Mesodermal cell (in vitro differentiated cells): ENCODE data around the gene SLC9A3.
"Not testable (repeated sequence)": the region's sequence is repeated elsewhere in the genome, so short reads cannot be mapped to it uniquely, and the experiment has no call there.

Source experiments
- H3K27ac ChIP-seq: 2 replicates; pipeline ENCODE4 v1.7.0; 2013; ENCODE audit warnings: mild to moderate bottlenecking, low read depth, low read length, moderate library complexity; ENCODE audit not compliant: severe bottlenecking
- H3K36me3 ChIP-seq: 2 replicates; pipeline ENCODE4 v1.7.1; 2013; ENCODE audit warnings: mild to moderate bottlenecking, low read length, moderate library complexity; ENCODE audit not compliant: control insufficient read depth, insufficient read depth
- H3K4me1 ChIP-seq: one replicate; pipeline ENCODE4 v1.7.1; 2013; ENCODE audit warnings: mild to moderate bottlenecking, low read length; ENCODE audit not compliant: insufficient read depth, control insufficient read depth, poor library complexity, severe bottlenecking
- H3K4me3 ChIP-seq: 2 replicates; pipeline ENCODE4 v1.7.0; 2013; ENCODE audit warnings: low read length, control low read depth, mild to moderate bottlenecking; ENCODE audit not compliant: insufficient read depth, poor library complexity, severe bottlenecking; ENCODE audit errors: extremely low read depth
- H3K9me3 ChIP-seq: 2 replicates; pipeline ENCODE4 v1.7.1; 2013; ENCODE audit warnings: mild to moderate bottlenecking, low read length, moderate library complexity; ENCODE audit not compliant: control insufficient read depth
- WGBS, 2 experiments: methylation state at CpG; one replicate each; pipeline ENCODE4 v1.1.5; 2013; ENCODE audit warnings: missing lambda C conversion rate in 2 of 2; ENCODE audit not compliant: insufficient coverage in 2 of 2; 5-methylcytosine and 5-hydroxymethylcytosine counted together

Gene SLC9A3

DNA sequence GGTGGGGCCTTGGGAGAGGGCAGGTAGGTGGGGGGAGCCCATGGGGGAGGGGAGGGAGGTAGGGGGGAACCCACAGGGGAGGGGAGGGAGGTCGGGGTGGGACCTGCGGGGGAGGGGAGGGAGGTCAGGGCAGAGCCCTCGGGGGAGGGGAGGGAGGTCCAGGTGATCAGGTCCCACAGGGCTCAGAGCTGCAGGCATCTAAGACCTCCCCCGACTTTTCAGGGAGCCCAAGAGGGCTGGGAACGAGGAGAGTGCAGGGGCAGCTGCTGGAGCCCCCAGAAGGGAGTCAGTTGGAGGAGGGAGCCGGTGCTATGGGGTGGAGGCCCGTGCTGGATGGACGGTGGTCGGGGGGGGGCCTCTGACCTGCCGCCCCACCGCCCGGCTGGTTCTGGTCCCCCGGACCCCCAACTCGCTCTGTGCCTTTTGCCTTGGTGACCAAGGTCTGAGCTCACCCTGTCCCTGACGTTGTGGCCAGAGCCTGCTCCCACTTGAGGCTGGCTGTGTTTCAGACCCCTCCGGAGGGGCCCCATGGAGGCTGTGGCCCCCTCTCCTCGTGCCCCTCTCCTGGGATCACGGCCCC lies 31.8 kb downstream of the SLC9A3 start:
- H3K4me3 ChIP-seq: no peak overlapping the region
- H3K9me3 ChIP-seq: no peaks in the 10 kb centered on the region
- WGBS, 2 experiments: 60 to 71% methylated on average over 11 to 13 of the region's 18 CpGs
- H3K4me1 ChIP-seq: no peaks in the 10 kb centered on the region
- H3K36me3 ChIP-seq: no peaks in the 10 kb centered on the region
- no peak overlapping the region for H3K27ac ChIP-seq

- no peaks in the 10 kb centered on the region for H3K9me3 ChIP-seq
- 80 to 87% methylated on average over 13 to 17 of the region's 19 CpGs for WGBS, 2 experiments
- no peak overlapping the region for H3K4me3 ChIP-seq
- H3K36me3 ChIP-seq: no peaks in the 10 kb centered on the region
- no peak overlapping the region for H3K27ac ChIP-seq
- H3K4me1 ChIP-seq: no peaks in the 10 kb centered on the region
These were observed 32.4 kb downstream of the SLC9A3 start for GRCh38 chr5:491856-492155.

DNA sequence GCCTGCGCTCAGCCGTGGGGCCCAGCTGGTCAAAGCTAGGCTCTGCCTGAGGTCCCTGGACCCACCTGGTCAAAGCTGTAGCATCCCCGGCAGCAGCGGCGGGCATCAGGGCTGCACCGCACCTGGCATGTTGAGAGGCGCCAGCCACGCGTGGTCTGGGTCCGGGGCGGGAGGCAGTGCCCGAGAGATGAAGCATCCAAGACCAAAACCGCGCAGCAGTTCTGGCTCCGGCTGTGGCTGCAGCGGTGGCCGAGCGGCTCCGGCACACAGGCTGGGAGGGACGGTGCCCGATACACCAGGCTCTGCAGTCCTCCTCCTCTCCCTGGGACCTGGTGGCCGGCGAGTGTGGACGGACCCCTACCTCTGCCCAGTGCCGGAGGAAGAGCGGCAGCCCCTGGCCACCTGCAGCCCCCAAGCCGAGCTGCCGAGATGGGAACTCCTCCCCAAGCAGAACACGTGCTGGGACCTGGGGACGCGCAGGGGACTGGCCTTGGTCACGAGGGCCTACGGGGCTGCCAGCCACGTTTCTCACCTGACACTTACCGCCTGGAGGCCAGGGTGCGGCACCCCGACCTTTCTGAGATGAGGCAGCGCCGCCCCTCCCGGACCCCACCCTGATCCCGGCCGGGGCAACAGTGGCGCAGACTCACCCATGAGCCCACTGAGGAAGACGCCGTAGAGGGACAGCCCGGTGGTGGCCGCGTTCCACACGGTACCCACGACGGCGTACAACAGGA lies 33.0 kb downstream of the SLC9A3 start:
- WGBS, 2 experiments: 87 to 91% methylated on average over 49 to 52 of the region's 52 CpGs
- H3K9me3 ChIP-seq: no peaks in the 10 kb centered on the region
- H3K36me3 ChIP-seq: no peaks in the 10 kb centered on the region
- no peak overlapping the region for H3K4me3 ChIP-seq
- no peak overlapping the region for H3K27ac ChIP-seq
- no peaks in the 10 kb centered on the region for H3K4me1 ChIP-seq

DNA sequence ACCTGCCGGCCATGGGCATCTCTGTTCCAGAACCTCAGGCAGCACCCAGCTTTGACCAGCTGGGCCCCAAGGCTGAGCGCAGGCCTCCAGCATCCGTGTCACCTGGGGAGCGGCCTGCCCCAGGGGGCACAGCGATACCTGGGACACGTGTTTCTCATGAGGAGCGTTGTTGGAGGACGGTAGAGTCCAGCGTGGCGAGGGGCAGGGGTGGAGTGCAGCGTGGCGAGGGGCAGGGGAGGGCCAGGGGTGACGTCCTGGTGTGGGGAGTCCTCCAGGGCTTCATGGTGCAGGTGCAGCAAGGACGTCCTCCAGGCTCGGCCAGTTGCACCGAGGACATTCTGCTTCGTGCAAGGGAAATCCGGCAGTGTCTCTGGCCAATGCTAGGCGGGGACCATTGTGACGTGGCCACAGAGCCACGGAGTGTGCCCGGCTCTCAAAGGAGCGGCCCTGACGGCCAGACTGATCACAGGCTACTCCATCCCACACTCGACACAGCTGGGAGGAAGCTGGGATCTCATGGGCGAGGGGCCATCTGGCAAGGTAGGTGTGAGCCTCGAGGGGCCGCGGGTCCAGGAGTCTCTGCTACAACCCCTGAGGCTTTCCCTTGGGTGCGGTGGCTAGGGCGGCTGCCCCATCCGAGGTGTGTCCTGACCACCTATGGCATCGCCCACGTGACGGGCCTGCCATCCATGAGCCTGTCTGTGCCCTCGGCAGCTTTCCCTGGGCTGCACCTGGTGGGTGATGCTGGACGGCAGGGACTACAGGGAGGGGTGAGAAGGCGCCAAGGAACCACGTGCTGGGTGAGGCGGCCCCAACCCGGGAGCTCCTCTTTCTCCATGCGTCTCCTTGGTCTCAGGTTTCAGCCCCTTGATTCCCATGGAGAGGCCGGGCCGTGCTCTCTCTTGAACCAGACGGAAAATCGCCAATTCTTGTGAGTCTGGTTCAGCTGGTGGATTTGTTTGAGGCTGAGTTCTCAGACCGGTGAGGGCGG lies 33.8 kb downstream of the SLC9A3 start:
- Histone ChIP-seq H3K9me3 (no peaks in the 10 kb centered on the region), H3K4me3 (no peak overlapping the region), H3K27ac (no peak overlapping the region), H3K4me1 (no peaks in the 10 kb centered on the region), H3K36me3 (no peaks in the 10 kb centered on the region)
- WGBS, 2 experiments: 86 to 90% methylated on average over 38 to 47 of the region's 48 CpGs

- H3K27ac ChIP-seq: no peak overlapping the region
- H3K36me3 ChIP-seq: no peaks in the 10 kb centered on the region
- H3K4me3 ChIP-seq: no peak overlapping the region
- no peaks in the 10 kb centered on the region for H3K9me3 ChIP-seq
- 86 to 89% methylated on average over 21 of the region's 21 CpGs for WGBS, 2 experiments
- no peaks in the 10 kb centered on the region for H3K4me1 ChIP-seq
These were observed 34.6 kb downstream of the SLC9A3 start for GRCh38 chr5:489689-490080.

GRCh38 chr5:488744-489688 lies 35.2 kb downstream of the SLC9A3 start:
- Histone ChIP-seq H3K36me3 (no peaks in the 10 kb centered on the region), H3K9me3 (no peaks in the 10 kb centered on the region), H3K4me3 (no peak overlapping the region), H3K27ac (no peak overlapping the region), H3K4me1 (no peaks in the 10 kb centered on the region)
- 83 to 84% methylated on average over 31 to 33 of the region's 40 CpGs for WGBS, 2 experiments

GRCh38 chr5:488241-488640 lies 36.0 kb downstream of the SLC9A3 start:
- WGBS, 2 experiments: 93 to 94% methylated on average over 21 to 24 of the region's 33 CpGs
- no peaks in the 10 kb centered on the region for H3K9me3 ChIP-seq
- H3K36me3 ChIP-seq: no peaks in the 10 kb centered on the region
- no peak overlapping the region for H3K27ac ChIP-seq
- H3K4me3 ChIP-seq: no peak overlapping the region
- H3K4me1 ChIP-seq: no peaks in the 10 kb centered on the region

GRCh38 chr5:486597-486996 lies 37.7 kb downstream of the SLC9A3 start:
- not testable (repeated sequence) for H3K4me1 ChIP-seq, H3K9me3 ChIP-seq, H3K4me3 ChIP-seq, H3K27ac ChIP-seq, H3K36me3 ChIP-seq
- 94 to 97% methylated on average over 8 to 11 of the region's 22 CpGs for WGBS, 2 experiments

DNA sequence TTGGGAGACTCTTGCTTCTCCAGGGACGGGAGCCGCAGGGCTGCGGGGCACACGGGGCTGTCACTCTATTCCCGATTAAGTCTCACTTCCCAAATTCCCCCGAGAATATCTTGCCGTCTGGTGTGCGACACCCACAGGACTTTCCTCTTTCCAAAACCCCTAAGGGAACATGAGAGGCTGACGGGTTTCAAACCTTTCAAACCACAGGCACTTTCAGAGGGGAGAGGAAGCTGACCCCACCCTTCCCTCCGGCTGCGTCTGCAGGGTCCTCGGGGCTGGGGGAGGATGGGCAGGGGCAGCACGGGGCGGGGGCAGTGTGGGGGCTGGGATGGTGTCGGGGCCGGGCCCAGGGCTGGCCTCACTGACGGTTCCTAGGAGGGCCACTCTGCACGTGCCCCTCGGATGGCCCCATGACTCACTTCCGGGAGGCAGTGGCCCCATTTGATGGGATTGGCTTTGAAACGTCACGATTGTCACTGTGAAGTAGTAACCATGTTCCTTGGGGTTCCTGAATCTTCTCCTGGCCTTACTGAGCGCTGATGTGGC lies 38.2 kb downstream of the SLC9A3 start:
- Histone ChIP-seq H3K36me3 (no peaks in the 10 kb centered on the region), H3K4me3 (no peak overlapping the region), H3K4me1 (no peaks in the 10 kb centered on the region), H3K27ac (no peak overlapping the region), H3K9me3 (no peaks in the 10 kb centered on the region)
- 76 to 78% methylated on average over 17 to 22 of the region's 23 CpGs for WGBS, 2 experiments
